PC-3 (cell line): Measurements from ENCODE around the gene SYT13. TPM values are rescaled to one million over a fixed set of nuclear protein-coding genes. Genes with fewer than 3 reads are reported as not detected.

ENCODE experiments used
- ATAC-seq: fragments of 200-7000 bp; cut with Tn5 transposase; 2 replicates; pipeline ENCODE4 v1.9.1; 2020; ENCODE audit warnings: mild to moderate bottlenecking, moderate library complexity
- BruUV-seq: library from RNA; stranded (reverse); fragments of 400-500 nt; replicated peaks from 2 replicates; lab custom pipeline; 2021; lab: Mats Ljungman, UMichigan
- CTCF ChIA-PET: fragments of 300-600 bp; sonication (Branson Sonifier 250); formaldehyde crosslinking; loops from one replicate; lab custom pipeline; 2022; ENCODE audit warnings: antibody characterized with exemption; lab: Charles Lee
- POLR2A ChIA-PET: fragments of 300-600 bp; sonication (Branson Sonifier 250); formaldehyde crosslinking; loops from one replicate; lab custom pipeline; 2022; ENCODE audit warnings: antibody characterized with exemption; ENCODE audit not compliant: unreplicated experiment; lab: Charles Lee
- DNase-seq: peaks from one replicate; pipeline ENCODE4 v3.0.0-alpha.2; 2015
- H2AFZ ChIP-seq: fragments of 300-600 bp; sonication (generic); 2 replicates; pipeline ENCODE4 v1.6.0; 2016; ENCODE audit warnings: antibody characterized with exemption, low read length
- H3F3A ChIP-seq: fragments of 300-600 bp; sonication (generic); one replicate; pipeline ENCODE4 v1.6.0; 2017; ENCODE audit warnings: antibody characterized with exemption, low read length, control low read depth, mild to moderate bottlenecking; ENCODE audit not compliant: unreplicated experiment
- H3K27ac ChIP-seq: fragments of 300-600 bp; sonication (generic); 2 replicates; pipeline ENCODE4 v1.5.1; 2016; ENCODE audit warnings: mild to moderate bottlenecking, low read length
- H3K27me3 ChIP-seq: fragments of 300-600 bp; sonication (generic); 2 replicates; pipeline ENCODE4 v1.6.1; 2016; ENCODE audit warnings: low read length, mixed read lengths
- H3K36me3 ChIP-seq: fragments of 300-600 bp; sonication (generic); 2 replicates; pipeline ENCODE4 v1.6.1; 2016; ENCODE audit warnings: low read depth, mixed run types, low read length, mixed read lengths
- H3K4me1 ChIP-seq: fragments of 300-600 bp; sonication (generic); 2 replicates; pipeline ENCODE4 v1.5.1; 2016; ENCODE audit warnings: low read length; ENCODE audit not compliant: insufficient read depth
- H3K4me2 ChIP-seq: fragments of 300-600 bp; sonication (generic); 2 replicates; pipeline ENCODE4 v1.6.0; 2016; ENCODE audit warnings: low read length
- H3K4me3 ChIP-seq: fragments of 300-600 bp; sonication (generic); 2 replicates; pipeline ENCODE4 v1.5.1; 2016; ENCODE audit warnings: mild to moderate bottlenecking, low read length, mixed read lengths
- H3K79me2 ChIP-seq: fragments of 300-600 bp; sonication (generic); 2 replicates; pipeline ENCODE4 v1.6.1; 2017; ENCODE audit warnings: low read length, mixed read lengths
- H3K9ac ChIP-seq: fragments of 300-600 bp; sonication (generic); 2 replicates; pipeline ENCODE4 v1.6.0; 2016; ENCODE audit warnings: mild to moderate bottlenecking, low read length
- H3K9me2 ChIP-seq: fragments of 300-600 bp; sonication (generic); replicated peaks from 2 replicates; pipeline ENCODE4 v1.6.1; 2016; ENCODE audit warnings: mixed run types, low read length, mixed read lengths
- H3K9me3 ChIP-seq: fragments of 300-600 bp; sonication (generic); 2 replicates; pipeline ENCODE4 v1.6.1; 2016; ENCODE audit warnings: low read length, mixed read lengths
- H4K20me1 ChIP-seq: fragments of 300-600 bp; sonication (generic); 2 replicates; pipeline ENCODE4 v1.6.1; 2016; ENCODE audit warnings: low read length, mixed read lengths
- CTCF ChIP-seq: fragments of 300-600 bp; sonication (generic); conservative IDR thresholded peaks from 2 replicates; pipeline ENCODE4 v1.5.1; 2017; ENCODE audit warnings: antibody characterized with exemption, low read depth, mild to moderate bottlenecking, low read length
- EZH2 ChIP-seq: fragments of 300-600 bp; sonication (generic); IDR thresholded peaks from one replicate; pipeline ENCODE4 v1.6.1; 2017; ENCODE audit warnings: antibody characterized with exemption, mild to moderate bottlenecking, low read length; ENCODE audit not compliant: unreplicated experiment
- EZH2phosphoT487 ChIP-seq: fragments of 300-600 bp; sonication (generic); IDR thresholded peaks from 2 replicates; pipeline ENCODE4 v1.6.1; 2018; ENCODE audit warnings: mild to moderate bottlenecking, antibody characterized with exemption, low read length, borderline replicate concordance
- intact Hi-C: fragments of 100-400 bp; cut with micrococcal nuclease; formaldehyde crosslinking; loops from 2 replicates; pipeline ENCODE4 v1.9.0; 2023
- total RNA-seq: library from RNA; depleted of rRNA; stranded (reverse); fragments of >200 nt; gene quantifications from 2 replicates; pipeline ENCODE4 v1.2.3, GENCODE V29; 2014

SYT13 gene
- total RNA-seq, 1 experiment from 2014 or later, result not detected

- no TSS peak for BruUV-seq
- Histone ChIP-seq H3K27ac (no peak overlapping the region), H3K4me1 (peaks cover 13% of the 10 kb centered on the region), H3F3A (no peaks in the 10 kb centered on the region), H3K36me3 (no peaks in the 10 kb centered on the region), H2AFZ (no peak overlapping the region), H3K9ac (no peak overlapping the region), H3K79me2 (no peaks in the 10 kb centered on the region), H3K4me2 (no peak overlapping the region), H3K9me3 (no peaks in the 10 kb centered on the region), H3K27me3 (0 out of 2 replicates have a peak, but pooled peaks cover 6% of the 10 kb centered on the region), H3K9me2 (no peaks in the 10 kb centered on the region), H3K4me3 (no peak overlapping the region), H4K20me1 (no peaks in the 10 kb centered on the region)
- intact Hi-C loops, result no loop called here
- POLR2A ChIA-PET, result no interaction called here
- no peak for DNase-seq
- no peak for ATAC-seq
- TF ChIP-seq EZH2, result no peak
- no peak for TF ChIP-seq EZH2phosphoT487
- TF ChIP-seq CTCF, result no peak
- CTCF ChIA-PET, result no interaction called here
Measured at GRCh38 chr11:45265969-45266675, 20.0 kb downstream of the SYT13 start.

GRCh38 chr11:45264839-45265515, 21.2 kb downstream of the SYT13 start:
- TF ChIP-seq EZH2phosphoT487 (no peak), EZH2 (no peak), CTCF (no peak)
- peak overlapping the region; percentile 67 for H3K27ac ChIP-seq
- no peaks in the 10 kb centered on the region for H3K36me3 ChIP-seq
- H3K4me1 ChIP-seq, result peaks cover 17% of the 10 kb centered on the region
- H3K9ac ChIP-seq, result no peak overlapping the region
- H3F3A ChIP-seq, result no peaks in the 10 kb centered on the region
- POLR2A ChIA-PET, result no interaction called here
- CTCF ChIA-PET, result no interaction called here
- no peak overlapping the region for H3K4me3 ChIP-seq
- BruUV-seq, result no TSS peak
- peak overlapping the region; percentile 43 for H3K4me2 ChIP-seq
- no peaks in the 10 kb centered on the region for H3K9me3 ChIP-seq
- H2AFZ ChIP-seq, result no peak overlapping the region
- H4K20me1 ChIP-seq, result no peaks in the 10 kb centered on the region
- DNase-seq (peak; percentile 82), ATAC-seq (peak; percentile 94)
- H3K27me3 ChIP-seq, result 0 out of 2 replicates have a peak, but pooled peaks cover 4% of the 10 kb centered on the region
- no peaks in the 10 kb centered on the region for H3K79me2 ChIP-seq
- intact Hi-C loops, result no loop called here
- H3K9me2 ChIP-seq, result no peaks in the 10 kb centered on the region

- intact Hi-C loops, result no loop called here
- Histone ChIP-seq H3K4me3 (no peak overlapping the region), H3K4me2 (no peak overlapping the region), H3K4me1 (peaks cover 29% of the 10 kb centered on the region), H3K79me2 (no peaks in the 10 kb centered on the region), H3K9ac (no peak overlapping the region), H3K9me2 (no peaks in the 10 kb centered on the region), H3K27ac (no peak overlapping the region), H4K20me1 (no peaks in the 10 kb centered on the region), H3K9me3 (no peaks in the 10 kb centered on the region), H3K36me3 (no peaks in the 10 kb centered on the region), H3K27me3 (no peaks in the 10 kb centered on the region), H3F3A (no peaks in the 10 kb centered on the region), H2AFZ (no peak overlapping the region)
- TF ChIP-seq CTCF (no peak), EZH2phosphoT487 (no peak), EZH2 (no peak)
- DNase-seq, result no peak
- no TSS peak for BruUV-seq
- no peak for ATAC-seq
- ChIA-PET CTCF (no interaction called here), POLR2A (interaction anchor here (0.5 kb wide), 1 partner anchor 346 kb away, joined by 3 read pairs; no protein-coding TSS in a partner anchor)
Measured at GRCh38 chr11:45263773-45264172, 22.4 kb downstream of the SYT13 start.
